Right atrium auricular region (tissue), 2 donors: ENCODE measurements around the gene NBAS. TPM values are rescaled to one million over a fixed set of nuclear protein-coding genes. Genes with fewer than 3 reads are reported as not detected.
"Not testable (repeated sequence)": the region's sequence is repeated elsewhere in the genome, so short reads cannot be mapped to it uniquely, and the experiment has no call there.

Experiments used
- DNase-seq: peaks from one replicate; pipeline ENCODE4 v3.0.0-alpha.2; 2019; ENCODE audit warnings: low spot score
- H3K27ac ChIP-seq, 2 donors: fragments of 200-600 bp; sonication (generic); 1 replicate in 1 of 2; 2 replicates in 1 of 2; pipeline ENCODE4 v1.5.1; 2016 to 2019
- H3K27me3 ChIP-seq, 2 donors: fragments of 200-600 bp; sonication (generic); one replicate each; pipeline versions ENCODE4 v1.5.1 to v1.6.0; 2017 to 2019
- H3K36me3 ChIP-seq: fragments of 200-600 bp; sonication (generic); one replicate; pipeline ENCODE4 v1.5.1; 2016
- H3K4me1 ChIP-seq, 2 donors: fragments of 200-600 bp; sonication (generic); one replicate each; pipeline versions ENCODE4 v1.5.1 to v1.6.0; 2017 to 2019
- H3K4me3 ChIP-seq, 2 donors: fragments of 200-600 bp; sonication (generic); 1 replicate in 1 of 2; 2 replicates in 1 of 2; pipeline ENCODE4 v1.5.1; 2017 to 2019; ENCODE audit warnings: mild to moderate bottlenecking in 1 of 2, moderate library complexity in 1 of 2
- H3K9me3 ChIP-seq, 2 donors: fragments of 200-600 bp; sonication (generic); one replicate each; pipeline ENCODE4 v1.5.1; 2019
- CTCF ChIP-seq, 2 donors: fragments of 200-600 bp; sonication (generic); IDR thresholded peaks; one replicate each; pipeline ENCODE4 v1.5.1; 2019; ENCODE audit warnings: antibody characterized with exemption in 2 of 2
- total RNA-seq, 2 donors: library from RNA; depleted of rRNA; stranded (reverse); fragments of >200 nt; gene quantifications; one replicate each; pipeline ENCODE4 v1.1.0, GENCODE V29; 2016

Gene NBAS
- total RNA-seq, 2 donors from 2014 or later: 31.1 to 39.1 TPM

DNA sequence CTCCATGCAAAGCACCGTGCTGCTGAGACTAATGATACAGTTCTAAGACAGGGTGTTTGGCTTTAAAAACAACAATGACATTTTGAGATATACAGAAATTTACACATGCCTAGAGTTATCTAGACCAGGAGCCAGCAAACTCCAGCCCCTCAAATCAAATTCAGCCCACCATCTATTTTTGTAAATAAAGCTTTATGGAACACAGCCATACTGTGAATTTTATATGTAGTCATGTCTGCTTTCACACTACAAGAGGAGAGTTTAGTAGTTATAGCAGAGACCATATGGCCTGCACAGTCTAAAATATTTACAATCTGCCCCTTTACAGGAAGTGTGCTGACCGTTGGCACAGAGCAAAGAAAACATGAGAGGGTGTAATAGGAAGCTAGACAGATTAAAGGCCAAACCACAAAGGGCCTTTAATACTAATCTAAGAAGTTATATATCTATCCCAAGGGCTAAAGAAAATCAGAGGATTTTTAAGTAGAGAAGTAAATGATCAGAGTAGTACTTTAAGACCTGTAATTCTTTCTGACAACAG, 39.4 kb downstream of the NBAS start:
- no peaks in the 10 kb centered on the region for H3K9me3 ChIP-seq
- no peak for TF ChIP-seq CTCF (IDR thresholded peaks at IDR 0.05)
- H3K36me3 ChIP-seq: no peaks in the 10 kb centered on the region
- no peak overlapping the region for H3K4me3 ChIP-seq
- H3K4me1 ChIP-seq: no peaks in the 10 kb centered on the region
- no peak for DNase-seq
- H3K27ac ChIP-seq: no peak overlapping the region
- H3K27me3 ChIP-seq: no peaks in the 10 kb centered on the region

DNA sequence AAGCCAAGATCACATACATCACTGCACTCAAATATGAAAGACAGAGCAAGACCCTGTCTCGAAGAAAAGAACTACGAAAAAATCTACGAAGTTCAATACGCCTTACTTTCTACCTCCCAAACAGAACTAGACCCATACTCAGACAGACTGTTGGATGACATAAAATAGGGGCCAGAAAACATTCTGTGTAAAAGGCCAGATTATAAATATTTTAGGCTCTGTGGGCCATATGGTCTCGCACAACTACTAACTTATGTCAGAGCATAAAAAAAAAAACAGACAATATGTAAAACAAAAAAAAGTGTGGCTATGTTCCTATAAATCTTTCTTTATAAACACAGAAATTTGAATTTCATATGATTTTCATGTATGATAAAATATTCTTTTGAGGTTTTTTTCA, 40.8 kb downstream of the NBAS start:
- no peaks in the 10 kb centered on the region for H3K9me3 ChIP-seq
- H3K27ac ChIP-seq: no peak overlapping the region
- no peaks in the 10 kb centered on the region for H3K36me3 ChIP-seq
- no peaks in the 10 kb centered on the region for H3K4me1 ChIP-seq
- TF ChIP-seq CTCF (IDR thresholded peaks at IDR 0.05): no peak
- no peak overlapping the region for H3K4me3 ChIP-seq
- H3K27me3 ChIP-seq: no peaks in the 10 kb centered on the region
- no peak for DNase-seq

DNA sequence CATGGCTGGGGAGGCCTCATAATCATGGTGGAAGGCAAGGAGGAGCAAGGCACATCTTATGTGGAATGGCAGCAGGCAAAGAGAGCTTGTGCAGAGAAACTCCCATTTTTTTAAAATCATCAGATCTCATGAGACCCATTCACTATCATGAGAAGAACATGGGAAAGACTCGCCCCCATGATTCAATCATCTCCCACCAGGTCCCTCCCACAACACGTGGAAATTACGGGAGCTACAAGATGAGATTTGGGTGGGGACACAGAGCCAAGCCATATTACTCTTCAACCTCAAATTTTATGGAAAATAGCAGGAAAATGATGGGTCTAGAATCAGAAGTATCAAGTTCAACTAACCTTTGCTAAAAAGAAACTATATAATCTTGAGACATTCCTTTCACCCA, 42.4 kb downstream of the NBAS start:
- H3K27ac ChIP-seq, H3K4me3 ChIP-seq, H3K9me3 ChIP-seq, H3K36me3 ChIP-seq, H3K4me1 ChIP-seq, H3K27me3 ChIP-seq, DNase-seq: not testable (repeated sequence)

DNA sequence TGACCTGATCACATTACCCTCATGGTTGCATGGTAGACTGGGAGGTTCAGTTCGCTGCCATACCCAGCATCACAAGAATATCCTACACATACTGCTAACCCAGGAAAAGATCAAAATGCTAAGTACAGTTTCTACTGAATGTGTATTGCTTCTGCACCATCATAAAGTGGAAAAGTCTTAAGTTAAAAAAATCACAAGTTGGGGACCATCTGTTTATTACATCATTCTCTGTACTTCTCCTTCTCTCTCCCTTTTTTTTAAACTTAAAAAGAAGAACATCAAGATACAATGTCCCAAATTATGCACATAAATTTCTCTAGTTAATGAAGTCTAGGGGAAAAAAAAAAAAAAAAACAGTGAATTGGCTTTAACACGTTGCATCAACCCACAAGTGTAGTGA, 43.3 kb downstream of the NBAS start:
- H3K36me3 ChIP-seq: no peaks in the 10 kb centered on the region
- no peak overlapping the region for H3K27ac ChIP-seq
- H3K4me3 ChIP-seq: no peak overlapping the region
- no peaks in the 10 kb centered on the region for H3K4me1 ChIP-seq
- DNase-seq: no peak
- TF ChIP-seq CTCF (IDR thresholded peaks at IDR 0.05): no peak
- no peaks in the 10 kb centered on the region for H3K9me3 ChIP-seq
- H3K27me3 ChIP-seq: no peaks in the 10 kb centered on the region

DNA sequence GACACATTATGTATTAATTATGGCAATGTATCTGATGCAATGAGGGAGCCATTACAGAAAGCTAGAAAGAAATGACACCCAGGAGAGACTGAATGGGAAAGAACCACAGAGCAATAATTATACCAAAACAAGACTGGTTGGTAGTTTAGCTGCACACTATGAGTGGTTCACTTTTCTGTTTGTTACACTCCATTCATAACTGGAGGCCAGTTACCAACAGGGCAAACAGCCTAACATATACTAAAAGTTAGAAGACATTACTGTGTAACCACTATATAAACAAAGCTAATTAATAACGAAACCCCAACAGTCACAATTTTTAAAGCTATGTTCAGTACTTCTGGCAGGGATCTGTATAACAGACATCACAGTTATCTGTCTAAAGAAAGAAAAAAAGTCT, 49.4 kb downstream of the NBAS start:
- Histone ChIP-seq H3K9me3 (no peaks in the 10 kb centered on the region), H3K4me3 (no peak overlapping the region), H3K4me1 (no peaks in the 10 kb centered on the region), H3K27me3 (no peaks in the 10 kb centered on the region), H3K27ac (no peak overlapping the region), H3K36me3 (peaks cover 16% of the 10 kb centered on the region)
- TF ChIP-seq CTCF (IDR thresholded peaks at IDR 0.05): no peak
- DNase-seq: no peak

- H3K4me3 ChIP-seq: no peak overlapping the region
- no peaks in the 10 kb centered on the region for H3K9me3 ChIP-seq
- TF ChIP-seq CTCF (IDR thresholded peaks at IDR 0.05): no peak
- H3K27me3 ChIP-seq: no peaks in the 10 kb centered on the region
- H3K4me1 ChIP-seq: no peaks in the 10 kb centered on the region
- H3K27ac ChIP-seq: no peak overlapping the region
- no peak for DNase-seq
- peaks cover 16% of the 10 kb centered on the region for H3K36me3 ChIP-seq
These were observed 50.6 kb downstream of the NBAS start for GRCh38 chr2:15510552-15510951.
